Esophagus muscularis mucosa (tissue), 3 donors: Measurements from ENCODE around the gene CLASP1.

Experiments
- POLR2A ChIP-seq: fragments of 450-650 bp; IDR thresholded peaks from one replicate; pipeline ENCODE4 v1.6.1; 2017; ENCODE audit warnings: antibody characterized with exemption, moderate library complexity, mild to moderate bottlenecking, low read depth
- POLR2AphosphoS5 ChIP-seq, 2 donors: sonication (generic); formaldehyde crosslinking; IDR thresholded peaks; one replicate each; pipeline ENCODE4 v1.6.1; 2017; ENCODE audit warnings: antibody characterized with exemption in 2 of 2
- TF ChIP-seq, protein P1 (sequence below), 3 experiments: fragments of 200-600 bp in 2 of 3; fragments of 450-650 bp in 1 of 3; sonication (generic) in 2 of 3; IDR thresholded peaks; one replicate each; pipeline ENCODE4 v1.5.1; 2017 to 2019; ENCODE audit warnings: antibody characterized with exemption in 3 of 3, mild to moderate bottlenecking in 2 of 3, moderate library complexity in 1 of 3

DNA sequence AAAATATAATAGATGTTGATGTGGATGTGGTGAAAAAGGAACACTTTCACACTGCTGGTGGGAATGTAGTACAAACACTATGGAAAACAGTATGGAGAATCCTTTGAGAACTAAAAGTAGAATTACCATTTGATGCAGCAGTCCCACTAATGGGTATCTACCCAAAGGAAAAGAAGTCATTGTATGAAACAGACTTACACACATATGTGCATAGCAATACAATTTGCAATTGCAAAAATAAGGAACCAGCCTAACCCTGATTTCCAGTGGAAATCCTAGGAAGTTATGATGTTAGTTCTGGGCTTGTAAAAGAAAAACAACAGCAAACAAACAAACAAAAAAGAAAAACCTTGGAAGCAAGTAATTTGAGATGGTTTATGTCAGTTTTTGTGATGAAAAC is 28.6 kb upstream of the CLASP1 start:
- TF ChIP-seq, protein P1, sequence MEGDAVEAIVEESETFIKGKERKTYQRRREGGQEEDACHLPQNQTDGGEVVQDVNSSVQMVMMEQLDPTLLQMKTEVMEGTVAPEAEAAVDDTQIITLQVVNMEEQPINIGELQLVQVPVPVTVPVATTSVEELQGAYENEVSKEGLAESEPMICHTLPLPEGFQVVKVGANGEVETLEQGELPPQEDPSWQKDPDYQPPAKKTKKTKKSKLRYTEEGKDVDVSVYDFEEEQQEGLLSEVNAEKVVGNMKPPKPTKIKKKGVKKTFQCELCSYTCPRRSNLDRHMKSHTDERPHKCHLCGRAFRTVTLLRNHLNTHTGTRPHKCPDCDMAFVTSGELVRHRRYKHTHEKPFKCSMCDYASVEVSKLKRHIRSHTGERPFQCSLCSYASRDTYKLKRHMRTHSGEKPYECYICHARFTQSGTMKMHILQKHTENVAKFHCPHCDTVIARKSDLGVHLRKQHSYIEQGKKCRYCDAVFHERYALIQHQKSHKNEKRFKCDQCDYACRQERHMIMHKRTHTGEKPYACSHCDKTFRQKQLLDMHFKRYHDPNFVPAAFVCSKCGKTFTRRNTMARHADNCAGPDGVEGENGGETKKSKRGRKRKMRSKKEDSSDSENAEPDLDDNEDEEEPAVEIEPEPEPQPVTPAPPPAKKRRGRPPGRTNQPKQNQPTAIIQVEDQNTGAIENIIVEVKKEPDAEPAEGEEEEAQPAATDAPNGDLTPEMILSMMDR (IDR thresholded peaks at IDR 0.05): no peak
- TF ChIP-seq POLR2A: no peak
- TF ChIP-seq POLR2AphosphoS5 (IDR thresholded peaks at IDR 0.05): no peak
